Lower leg skin (tissue), 3 donors: Measurements from ENCODE around the gene MTHFD2L.

Experiments
- POLR2A ChIP-seq, 2 donors: fragments of 450-650 bp; IDR thresholded peaks; one replicate each; pipeline ENCODE4 v1.6.1; 2016 to 2017; ENCODE audit warnings: antibody characterized with exemption in 2 of 2, mild to moderate bottlenecking in 1 of 2, moderate library complexity in 1 of 2
- TF ChIP-seq, protein P1 (sequence below), 3 donors: fragments of 450-650 bp; IDR thresholded peaks; one replicate each; pipeline ENCODE4 v1.5.1; 2016; ENCODE audit warnings: antibody characterized with exemption in 3 of 3, mild to moderate bottlenecking in 3 of 3, moderate library complexity in 2 of 3

DNA sequence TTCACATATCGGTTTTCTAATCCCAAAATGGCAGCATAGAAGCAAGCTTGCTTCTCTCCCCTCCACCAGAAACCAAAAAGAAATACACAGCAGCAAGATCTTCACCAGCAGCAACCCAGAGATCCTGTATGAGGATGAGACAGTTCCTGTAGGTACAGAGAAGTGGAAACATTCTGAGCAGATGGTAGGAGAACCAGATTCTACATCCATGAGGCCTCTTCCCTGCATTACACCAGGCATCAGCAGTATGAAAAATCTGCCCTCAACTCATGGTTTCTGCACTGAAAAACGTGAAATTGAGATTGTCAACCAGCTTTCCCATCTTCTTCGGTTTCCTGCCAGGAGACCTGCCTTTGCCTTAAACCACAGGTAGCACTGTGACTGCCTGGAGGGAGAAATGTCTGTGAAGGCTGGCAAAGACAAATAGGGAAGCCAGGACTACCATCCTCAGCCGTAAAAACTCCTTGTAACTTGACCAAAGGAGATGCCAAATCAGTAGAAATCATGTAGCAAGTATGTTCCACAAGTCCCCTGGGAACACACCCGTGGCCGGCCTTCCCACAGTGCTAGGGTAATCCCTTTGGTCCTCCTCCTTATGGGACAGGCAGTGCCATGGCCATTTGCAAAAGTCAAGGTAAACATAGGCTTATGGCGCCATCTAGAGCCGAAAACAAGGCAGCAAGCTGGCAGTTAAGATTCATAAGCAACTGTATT, 24.0 kb upstream of the MTHFD2L start:
- no peak for TF ChIP-seq POLR2A (IDR thresholded peaks at IDR 0.05)
- TF ChIP-seq, protein P1, sequence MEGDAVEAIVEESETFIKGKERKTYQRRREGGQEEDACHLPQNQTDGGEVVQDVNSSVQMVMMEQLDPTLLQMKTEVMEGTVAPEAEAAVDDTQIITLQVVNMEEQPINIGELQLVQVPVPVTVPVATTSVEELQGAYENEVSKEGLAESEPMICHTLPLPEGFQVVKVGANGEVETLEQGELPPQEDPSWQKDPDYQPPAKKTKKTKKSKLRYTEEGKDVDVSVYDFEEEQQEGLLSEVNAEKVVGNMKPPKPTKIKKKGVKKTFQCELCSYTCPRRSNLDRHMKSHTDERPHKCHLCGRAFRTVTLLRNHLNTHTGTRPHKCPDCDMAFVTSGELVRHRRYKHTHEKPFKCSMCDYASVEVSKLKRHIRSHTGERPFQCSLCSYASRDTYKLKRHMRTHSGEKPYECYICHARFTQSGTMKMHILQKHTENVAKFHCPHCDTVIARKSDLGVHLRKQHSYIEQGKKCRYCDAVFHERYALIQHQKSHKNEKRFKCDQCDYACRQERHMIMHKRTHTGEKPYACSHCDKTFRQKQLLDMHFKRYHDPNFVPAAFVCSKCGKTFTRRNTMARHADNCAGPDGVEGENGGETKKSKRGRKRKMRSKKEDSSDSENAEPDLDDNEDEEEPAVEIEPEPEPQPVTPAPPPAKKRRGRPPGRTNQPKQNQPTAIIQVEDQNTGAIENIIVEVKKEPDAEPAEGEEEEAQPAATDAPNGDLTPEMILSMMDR (IDR thresholded peaks at IDR 0.05): peak in 1 of 3 donors; percentile 38
